HG03196 (cell line): ENCODE data around the gene SHISA9.

Experiments
- ATAC-seq: cut with Tn5 transposase; IDR thresholded peaks from one replicate; pipeline ENCODE4 v1.9.1; 2021; ENCODE audit not compliant: unreplicated experiment

The SHISA9 gene

GRCh38 chr16:13157082-13157481, 255.7 kb downstream of the SHISA9 start:
- ATAC-seq: no peak

- no peak for ATAC-seq
Measured at GRCh38 chr16:13158427-13158826, 257.0 kb downstream of the SHISA9 start.

- no peak for ATAC-seq
Measured at GRCh38 chr16:13165024-13165423, 263.6 kb downstream of the SHISA9 start.

GRCh38 chr16:13168091-13168572, 266.7 kb downstream of the SHISA9 start:
- no peak for ATAC-seq

- ATAC-seq: no peak
Measured at GRCh38 chr16:13171313-13171712, 269.9 kb downstream of the SHISA9 start.

- ATAC-seq: no peak
Measured at GRCh38 chr16:13176711-13177110, 275.3 kb downstream of the SHISA9 start.

GRCh38 chr16:13178318-13178717, 276.9 kb downstream of the SHISA9 start:
- ATAC-seq: no peak

GRCh38 chr16:13181432-13181831, 280.0 kb downstream of the SHISA9 start:
- ATAC-seq: no peak

- ATAC-seq: no peak
Measured at GRCh38 chr16:13186813-13187212, 285.4 kb downstream of the SHISA9 start.

- ATAC-seq: no peak
Measured at GRCh38 chr16:13189250-13189649, 287.9 kb downstream of the SHISA9 start.

- no peak for ATAC-seq
Measured at GRCh38 chr16:13193721-13194120, 292.3 kb downstream of the SHISA9 start.

GRCh38 chr16:13194766-13195165, 293.4 kb downstream of the SHISA9 start:
- no peak for ATAC-seq

- ATAC-seq: no peak
Measured at GRCh38 chr16:13203725-13204124, 302.3 kb downstream of the SHISA9 start.

GRCh38 chr16:13205352-13205751, 304.0 kb downstream of the SHISA9 start:
- ATAC-seq: no peak

- ATAC-seq: no peak
Measured at GRCh38 chr16:13206606-13207005, 305.2 kb downstream of the SHISA9 start.

GRCh38 chr16:13207151-13207550, 305.8 kb downstream of the SHISA9 start:
- ATAC-seq: no peak

- no peak for ATAC-seq
Measured at GRCh38 chr16:13223666-13224065, 322.3 kb downstream of the SHISA9 start.

GRCh38 chr16:13229039-13229438, 327.6 kb downstream of the SHISA9 start:
- ATAC-seq: no peak

- no peak for ATAC-seq
Measured at GRCh38 chr16:13231365-13231764, 330.0 kb downstream of the SHISA9 start.

GRCh38 chr16:13234999-13235398, 333.6 kb downstream of the SHISA9 start:
- ATAC-seq: no peak

- ATAC-seq: no peak
Measured at GRCh38 chr16:13236308-13236707, 334.9 kb downstream of the SHISA9 start.

- ATAC-seq: no peak
Measured at GRCh38 chr16:13238182-13238581, 336.8 kb downstream of the SHISA9 start.

GRCh38 chr16:13242201-13242600, 340.8 kb downstream of the SHISA9 start:
- no peak for ATAC-seq

GRCh38 chr16:13244770-13245169, 343.4 kb downstream of the SHISA9 start:
- ATAC-seq: no peak
